Panc1 (cell line): ENCODE measurements around the gene EPN2. TPM values are rescaled to one million over a fixed set of nuclear protein-coding genes. Genes with fewer than 3 reads are reported as not detected.

Experiments used
- ATAC-seq: fragments of 200-7000 bp; cut with Tn5 transposase; 2 replicates; pipeline ENCODE4 v1.9.1; 2020; ENCODE audit warnings: mild to moderate bottlenecking, moderate library complexity
- BruUV-seq: library from RNA; stranded (reverse); fragments of 400-500 nt; replicated peaks from 2 replicates; lab custom pipeline; 2021; lab: Mats Ljungman, UMichigan
- CTCF ChIA-PET: fragments of 300-600 bp; sonication (Branson Sonifier 250); formaldehyde crosslinking; loops from one replicate; lab custom pipeline; 2022; ENCODE audit warnings: antibody characterized with exemption; lab: Charles Lee
- POLR2A ChIA-PET: fragments of 300-600 bp; sonication (Branson Sonifier 250); formaldehyde crosslinking; loops from one replicate; lab custom pipeline; 2022; ENCODE audit warnings: antibody characterized with exemption; lab: Charles Lee
- DNase-seq: peaks from one replicate; pipeline ENCODE4 v3.0.0-alpha.2; 2010; ENCODE audit warnings: low read depth, low spot score
- H3K27ac ChIP-seq: 2 replicates; pipeline ENCODE4 v1.5.1; 2011; ENCODE audit warnings: mild to moderate bottlenecking, low read length, inconsistent platforms
- H3K27me3 ChIP-seq: fragments of 200-500 bp; sonication (Bioruptor generic); 2 replicates; pipeline ENCODE4 v1.6.0; 2014; ENCODE audit warnings: low read length, inconsistent platforms; ENCODE audit not compliant: control insufficient read depth, insufficient read depth
- H3K36me3 ChIP-seq: fragments of 200-500 bp; sonication (Bioruptor generic); 2 replicates; pipeline ENCODE4 v1.5.1; 2014; ENCODE audit warnings: inconsistent platforms, mild to moderate bottlenecking, low read length, moderate library complexity; ENCODE audit not compliant: control insufficient read depth, insufficient read depth
- H3K4me1 ChIP-seq: 2 replicates; pipeline ENCODE4 v1.5.1; 2011; ENCODE audit warnings: inconsistent platforms, mild to moderate bottlenecking, low read length, moderate library complexity; ENCODE audit not compliant: control insufficient read depth, insufficient read depth
- H3K4me3 ChIP-seq, 2 experiments: 2 replicates each; pipeline ENCODE4 v1.5.1; 2011 to 2012; ENCODE audit warnings: low read depth in 2 of 2, low read length in 2 of 2, mild to moderate bottlenecking in 2 of 2, inconsistent platforms in 1 of 2, moderate library complexity in 1 of 2
- H3K9me3 ChIP-seq: fragments of 200-500 bp; sonication (Bioruptor generic); 2 replicates; pipeline ENCODE4 v1.5.1; 2014; ENCODE audit warnings: low read depth, mild to moderate bottlenecking, inconsistent platforms, low read length, moderate library complexity; ENCODE audit not compliant: control insufficient read depth, insufficient read depth
- POLR2AphosphoS5 ChIP-seq: IDR thresholded peaks from 2 replicates; pipeline ENCODE4 v1.6.1; 2012; ENCODE audit warnings: mild to moderate bottlenecking, low read depth, low read length, moderate library complexity
- SIN3A ChIP-seq: IDR thresholded peaks from 2 replicates; pipeline ENCODE4 v1.6.1; 2012; ENCODE audit warnings: low read depth, mild to moderate bottlenecking, low read length, moderate library complexity, borderline replicate concordance; ENCODE audit not compliant: insufficient read depth
- TCF7L2 ChIP-seq: IDR thresholded peaks from 2 replicates; pipeline ENCODE4 v1.6.1; 2011; ENCODE audit warnings: mild to moderate bottlenecking, low read depth, low read length, inconsistent platforms
- in situ Hi-C: cut with HindIII; loops from 2 replicates; pipeline ENCODE4 v1.10.0; 2016; ENCODE audit warnings: low sequenced_read_pairs, low pct_unique_long_range_greater_than_20kb
- intact Hi-C: fragments of 100-400 bp; cut with micrococcal nuclease; formaldehyde crosslinking; loops from one replicate; pipeline ENCODE4 v1.10.0; 2022; ENCODE audit not compliant: unreplicated experiment
- total RNA-seq: library from RNA; stranded (reverse); gene quantifications from one replicate; pipeline ENCODE4 v1.2.1, GENCODE V29; 2021; ENCODE audit not compliant: unreplicated experiment
- TF ChIP-seq, protein P1 (sequence below): fragments of 450-650 bp; IDR thresholded peaks from 2 replicates; pipeline ENCODE4 v1.5.1; 2017; ENCODE audit warnings: mild to moderate bottlenecking
- TF ChIP-seq, protein P2 (sequence below), 2 experiments: IDR thresholded peaks; 2 replicates each; pipeline ENCODE4 v1.6.1; 2011 to 2012; ENCODE audit warnings: low read depth in 2 of 2, control low read depth in 1 of 2, low read length in 1 of 2, mild to moderate bottlenecking in 1 of 2, moderate library complexity in 1 of 2; ENCODE audit not compliant: insufficient read depth in 1 of 2

Gene EPN2
- total RNA-seq, 1 experiment from 2014 or later, result 35.0 TPM

DNA sequence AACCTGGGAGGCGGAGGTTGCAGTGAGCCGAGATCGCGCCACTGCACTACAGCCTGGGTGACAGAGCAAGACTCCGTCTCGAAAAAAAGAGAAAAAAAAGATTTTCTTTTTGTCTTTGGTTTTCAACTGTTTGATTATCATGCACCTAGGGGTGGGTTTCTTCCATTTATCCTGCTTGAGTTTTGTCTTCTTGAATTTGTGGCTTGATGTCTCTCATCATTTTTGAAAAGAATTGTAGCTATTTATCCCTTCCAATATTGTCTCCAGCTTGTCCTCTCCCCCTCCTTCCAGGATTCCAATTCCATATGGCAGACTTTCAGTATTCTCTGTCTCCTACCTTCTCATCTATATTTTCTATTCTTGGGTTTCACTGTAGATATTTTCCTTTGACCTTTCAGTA lies 117.6 kb downstream of the EPN2 start:
- H3K4me3 ChIP-seq, result no peak overlapping the region
- H3K4me1 ChIP-seq, result no peaks in the 10 kb centered on the region
- POLR2A ChIA-PET, result no interaction called here
- in situ Hi-C loops (no loop called here), intact Hi-C loops (no loop called here)
- no peak for TF ChIP-seq POLR2AphosphoS5
- TF ChIP-seq, protein P1, sequence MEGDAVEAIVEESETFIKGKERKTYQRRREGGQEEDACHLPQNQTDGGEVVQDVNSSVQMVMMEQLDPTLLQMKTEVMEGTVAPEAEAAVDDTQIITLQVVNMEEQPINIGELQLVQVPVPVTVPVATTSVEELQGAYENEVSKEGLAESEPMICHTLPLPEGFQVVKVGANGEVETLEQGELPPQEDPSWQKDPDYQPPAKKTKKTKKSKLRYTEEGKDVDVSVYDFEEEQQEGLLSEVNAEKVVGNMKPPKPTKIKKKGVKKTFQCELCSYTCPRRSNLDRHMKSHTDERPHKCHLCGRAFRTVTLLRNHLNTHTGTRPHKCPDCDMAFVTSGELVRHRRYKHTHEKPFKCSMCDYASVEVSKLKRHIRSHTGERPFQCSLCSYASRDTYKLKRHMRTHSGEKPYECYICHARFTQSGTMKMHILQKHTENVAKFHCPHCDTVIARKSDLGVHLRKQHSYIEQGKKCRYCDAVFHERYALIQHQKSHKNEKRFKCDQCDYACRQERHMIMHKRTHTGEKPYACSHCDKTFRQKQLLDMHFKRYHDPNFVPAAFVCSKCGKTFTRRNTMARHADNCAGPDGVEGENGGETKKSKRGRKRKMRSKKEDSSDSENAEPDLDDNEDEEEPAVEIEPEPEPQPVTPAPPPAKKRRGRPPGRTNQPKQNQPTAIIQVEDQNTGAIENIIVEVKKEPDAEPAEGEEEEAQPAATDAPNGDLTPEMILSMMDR, result no peak
- no peak for TF ChIP-seq TCF7L2
- TF ChIP-seq SIN3A, result no peak
- TF ChIP-seq, protein P2, sequence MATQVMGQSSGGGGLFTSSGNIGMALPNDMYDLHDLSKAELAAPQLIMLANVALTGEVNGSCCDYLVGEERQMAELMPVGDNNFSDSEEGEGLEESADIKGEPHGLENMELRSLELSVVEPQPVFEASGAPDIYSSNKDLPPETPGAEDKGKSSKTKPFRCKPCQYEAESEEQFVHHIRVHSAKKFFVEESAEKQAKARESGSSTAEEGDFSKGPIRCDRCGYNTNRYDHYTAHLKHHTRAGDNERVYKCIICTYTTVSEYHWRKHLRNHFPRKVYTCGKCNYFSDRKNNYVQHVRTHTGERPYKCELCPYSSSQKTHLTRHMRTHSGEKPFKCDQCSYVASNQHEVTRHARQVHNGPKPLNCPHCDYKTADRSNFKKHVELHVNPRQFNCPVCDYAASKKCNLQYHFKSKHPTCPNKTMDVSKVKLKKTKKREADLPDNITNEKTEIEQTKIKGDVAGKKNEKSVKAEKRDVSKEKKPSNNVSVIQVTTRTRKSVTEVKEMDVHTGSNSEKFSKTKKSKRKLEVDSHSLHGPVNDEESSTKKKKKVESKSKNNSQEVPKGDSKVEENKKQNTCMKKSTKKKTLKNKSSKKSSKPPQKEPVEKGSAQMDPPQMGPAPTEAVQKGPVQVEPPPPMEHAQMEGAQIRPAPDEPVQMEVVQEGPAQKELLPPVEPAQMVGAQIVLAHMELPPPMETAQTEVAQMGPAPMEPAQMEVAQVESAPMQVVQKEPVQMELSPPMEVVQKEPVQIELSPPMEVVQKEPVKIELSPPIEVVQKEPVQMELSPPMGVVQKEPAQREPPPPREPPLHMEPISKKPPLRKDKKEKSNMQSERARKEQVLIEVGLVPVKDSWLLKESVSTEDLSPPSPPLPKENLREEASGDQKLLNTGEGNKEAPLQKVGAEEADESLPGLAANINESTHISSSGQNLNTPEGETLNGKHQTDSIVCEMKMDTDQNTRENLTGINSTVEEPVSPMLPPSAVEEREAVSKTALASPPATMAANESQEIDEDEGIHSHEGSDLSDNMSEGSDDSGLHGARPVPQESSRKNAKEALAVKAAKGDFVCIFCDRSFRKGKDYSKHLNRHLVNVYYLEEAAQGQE (IDR thresholded peaks at IDR 0.05; ENCODE audit: insufficient read depth in 1 of 2, low read depth in 2 of 2, low read length in 1 of 2), result no peak
- no peaks in the 10 kb centered on the region for H3K36me3 ChIP-seq
- BruUV-seq, result no TSS peak
- CTCF ChIA-PET, result no interaction called here
- no peak overlapping the region for H3K27ac ChIP-seq
- H3K27me3 ChIP-seq, result no peaks in the 10 kb centered on the region
- DNase-seq (no peak), ATAC-seq (no peak)
- no peaks in the 10 kb centered on the region for H3K9me3 ChIP-seq

DNA sequence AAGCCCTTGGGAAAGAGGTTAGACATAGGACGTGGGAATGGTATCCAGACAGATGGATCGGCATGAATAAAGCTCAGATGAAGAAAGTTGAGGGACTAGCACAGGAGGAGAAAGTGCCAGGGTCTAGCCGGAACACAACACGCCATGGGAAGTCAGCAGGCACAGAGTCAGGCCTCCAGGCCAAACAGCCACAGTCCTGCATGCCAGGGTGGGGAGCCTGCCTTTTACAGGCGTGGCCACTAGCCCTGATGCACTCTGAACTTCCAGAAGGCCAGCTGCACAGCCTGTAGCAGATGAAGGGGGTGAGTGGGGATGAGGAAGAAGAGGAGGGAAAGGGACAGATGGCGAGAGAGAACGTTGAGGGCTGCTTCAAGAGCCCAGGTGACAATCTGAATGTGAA lies 120.2 kb downstream of the EPN2 start:
- Histone ChIP-seq H3K9me3 (no peaks in the 10 kb centered on the region), H3K36me3 (no peaks in the 10 kb centered on the region; the same call in 1 of the 2 replicates), H3K4me1 (peaks cover 3% of the 10 kb centered on the region; the same call in 1 of the 2 replicates), H3K4me3 (no peak overlapping the region), H3K27me3 (no peaks in the 10 kb centered on the region), H3K27ac (no peak overlapping the region)
- CTCF ChIA-PET, result no interaction called here
- intact Hi-C loops (no loop called here), in situ Hi-C loops (no loop called here)
- TF ChIP-seq, protein P2 (IDR thresholded peaks at IDR 0.05; ENCODE audit: insufficient read depth in 1 of 2, low read depth in 2 of 2, low read length in 1 of 2), result no peak
- TF ChIP-seq, protein P1, result no peak
- no peak for TF ChIP-seq TCF7L2
- TF ChIP-seq POLR2AphosphoS5, result no peak
- TF ChIP-seq SIN3A, result no peak
- no TSS peak for BruUV-seq
- ATAC-seq (no peak), DNase-seq (no peak)
- POLR2A ChIA-PET, result no interaction called here
